DMS153 treated with DMSO at 0.1 percent for 48 hours (cell line): Measurements from ENCODE around the gene ARHGEF38.

ENCODE experiments used
- DNase-seq: peaks from one replicate; lab custom pipeline; 2025; ENCODE audit not compliant: unreplicated experiment; lab: John Stamatoyannopoulos, UW

The ARHGEF38 gene

GRCh38 chr4:105558277-105558676 is 5.9 kb downstream of the ARHGEF38 start:
- DNase-seq, result peak; percentile 45

GRCh38 chr4:105560421-105560848 is 8.0 kb downstream of the ARHGEF38 start:
- DNase-seq, result no peak

GRCh38 chr4:105563352-105563751 is 10.9 kb downstream of the ARHGEF38 start:
- DNase-seq, result no peak

- no peak for DNase-seq
These were observed 16.2 kb downstream of the ARHGEF38 start for GRCh38 chr4:105568584-105568983.

GRCh38 chr4:105569057-105569865 is 16.8 kb downstream of the ARHGEF38 start:
- DNase-seq, result peak; percentile 39

- DNase-seq, result no peak
These were observed 17.4 kb downstream of the ARHGEF38 start for GRCh38 chr4:105569866-105570236.

- no peak for DNase-seq
These were observed 19.9 kb downstream of the ARHGEF38 start for GRCh38 chr4:105572296-105572695.

GRCh38 chr4:105586638-105587328 is 34.4 kb downstream of the ARHGEF38 start:
- DNase-seq, result no peak

GRCh38 chr4:105587841-105588240 is 35.4 kb downstream of the ARHGEF38 start:
- no peak for DNase-seq

- DNase-seq, result no peak
These were observed 35.8 kb downstream of the ARHGEF38 start for GRCh38 chr4:105588252-105588651.

GRCh38 chr4:105591573-105591972 is 39.2 kb downstream of the ARHGEF38 start:
- DNase-seq, result no peak

GRCh38 chr4:105594099-105595010 is 41.9 kb downstream of the ARHGEF38 start:
- no peak for DNase-seq

GRCh38 chr4:105596684-105597083 is 44.3 kb downstream of the ARHGEF38 start:
- no peak for DNase-seq

GRCh38 chr4:105598052-105598451 is 45.6 kb downstream of the ARHGEF38 start:
- DNase-seq, result no peak

- no peak for DNase-seq
These were observed 46.4 kb downstream of the ARHGEF38 start for GRCh38 chr4:105598787-105599186.

GRCh38 chr4:105599482-105599881 is 47.1 kb downstream of the ARHGEF38 start:
- DNase-seq, result no peak

- no peak for DNase-seq
These were observed 47.7 kb downstream of the ARHGEF38 start for GRCh38 chr4:105599932-105600655.

- no peak for DNase-seq
These were observed 48.5 kb downstream of the ARHGEF38 start for GRCh38 chr4:105600951-105601350.

- DNase-seq, result no peak
These were observed 49.0 kb downstream of the ARHGEF38 start for GRCh38 chr4:105601406-105601805.

GRCh38 chr4:105603158-105603557 is 50.7 kb downstream of the ARHGEF38 start:
- no peak for DNase-seq

- DNase-seq, result no peak
These were observed 53.1 kb downstream of the ARHGEF38 start for GRCh38 chr4:105605493-105605892.
